Thymus (tissue), 11 donors: ENCODE results near the gene CEP83. TPM values are rescaled to one million over a fixed set of nuclear protein-coding genes. Genes with fewer than 3 reads are reported as not detected.

Experiments used
- DNase-seq, 9 donors: peaks; one replicate each; pipeline ENCODE4 v3.0.0-alpha.2; 2013; ENCODE audit warnings: low spot score in 9 of 9, low read depth in 6 of 9, missing footprints in 1 of 9
- H3K27ac ChIP-seq, 2 donors: one replicate each; pipeline ENCODE4 v1.5.1; 2013; ENCODE audit warnings: control low read depth in 1 of 2, low read depth in 1 of 2, low read length in 1 of 2, mild to moderate bottlenecking in 1 of 2, moderate library complexity in 1 of 2
- H3K27me3 ChIP-seq, 2 donors: one replicate each; pipeline ENCODE4 v1.5.1; 2013; ENCODE audit warnings: low read length in 1 of 2; ENCODE audit not compliant: control insufficient read depth in 2 of 2, insufficient read depth in 1 of 2
- H3K36me3 ChIP-seq, 2 donors: one replicate each; pipeline ENCODE4 v1.5.1; 2013; ENCODE audit warnings: low read length in 1 of 2, mild to moderate bottlenecking in 1 of 2, moderate library complexity in 1 of 2; ENCODE audit not compliant: control insufficient read depth in 2 of 2, insufficient read depth in 2 of 2
- H3K4me1 ChIP-seq, 2 donors: one replicate each; pipeline ENCODE4 v1.5.1; 2013; ENCODE audit warnings: low read length in 2 of 2; ENCODE audit not compliant: control insufficient read depth in 2 of 2, insufficient read depth in 2 of 2
- H3K4me3 ChIP-seq, 2 donors: one replicate each; pipeline ENCODE4 v1.5.1; 2013; ENCODE audit warnings: low read length in 2 of 2, control low read depth in 1 of 2, mild to moderate bottlenecking in 1 of 2
- H3K9me3 ChIP-seq, 2 donors: one replicate each; pipeline ENCODE4 v1.5.1; 2013; ENCODE audit warnings: low read length in 1 of 2, mild to moderate bottlenecking in 1 of 2; ENCODE audit not compliant: control insufficient read depth in 2 of 2, insufficient read depth in 1 of 2
- WGBS: extraction: QIAGEN DNeasy Blood & Tissue Kit; methylation state at CpG from one replicate; pipeline ENCODE4 v1.1.7; 2013; 5-methylcytosine and 5-hydroxymethylcytosine counted together
- polyA plus RNA-seq: library from polyadenylated mRNA; stranded (reverse); fragments of 200-250 nt; gene quantifications from one replicate; pipeline ENCODE4 v1.2.3, GENCODE V29; 2013
- total RNA-seq: library from RNA; stranded (reverse); fragments of 120-200 nt; gene quantifications from one replicate; pipeline ENCODE4 v1.2.4, GENCODE V29; 2013
- donor health status: healthy.

The CEP83 gene
- total and polyA plus RNA-seq, 2 donors: 15.1 TPM

DNA sequence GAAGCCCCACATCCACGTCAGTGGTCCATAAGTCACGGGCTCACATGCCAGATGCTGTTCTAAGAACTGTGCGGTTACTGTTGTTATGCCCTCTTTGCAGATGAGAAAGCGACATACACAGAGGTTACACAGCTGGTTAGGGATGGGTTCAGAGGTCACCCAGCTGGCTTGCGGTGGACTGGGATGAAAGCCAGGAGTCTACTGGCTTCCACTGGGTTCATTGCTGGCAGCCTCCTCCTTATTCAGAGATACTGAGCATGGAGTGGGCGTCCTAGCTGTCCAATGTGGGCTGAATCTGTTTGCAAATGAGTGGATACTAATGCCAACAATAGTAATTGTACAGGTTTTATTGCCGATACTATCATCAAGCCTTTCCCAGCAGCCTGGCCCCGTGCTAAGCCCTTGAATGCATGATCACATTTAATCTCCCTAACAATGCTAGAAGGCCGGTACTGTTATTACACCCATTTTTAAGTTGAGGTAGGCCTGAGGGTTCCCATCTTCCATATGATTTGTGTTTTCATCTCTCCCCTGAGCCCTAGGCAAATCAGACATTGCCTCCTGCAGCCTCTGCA is 182.2 kb downstream of the CEP83 start:
- 97% methylated on average over 9 of the region's 9 CpGs for WGBS
- no peaks in the 10 kb centered on the region for H3K9me3 ChIP-seq
- peaks cover 0 to 5% of the 10 kb centered on the region in 2 donors for H3K36me3 ChIP-seq
- no peak overlapping the region for H3K27ac ChIP-seq
- peaks cover 0 to 8% of the 10 kb centered on the region in 2 donors for H3K4me1 ChIP-seq
- H3K4me3 ChIP-seq: no peak overlapping the region
- H3K27me3 ChIP-seq: no peaks in the 10 kb centered on the region
- DNase-seq: no peak

- DNase-seq: no peak
- 95% methylated on average over 6 of the region's 6 CpGs for WGBS
- Histone ChIP-seq H3K36me3 (peaks cover 0 to 5% of the 10 kb centered on the region in 2 donors), H3K9me3 (no peaks in the 10 kb centered on the region), H3K27ac (no peak overlapping the region), H3K27me3 (no peaks in the 10 kb centered on the region), H3K4me3 (no peak overlapping the region), H3K4me1 (peaks cover 0 to 3% of the 10 kb centered on the region in 2 donors)
Observed at GRCh38 chr12:94276725-94277124, 182.9 kb downstream of the CEP83 start.

GRCh38 chr12:94273272-94273671 is 186.4 kb downstream of the CEP83 start:
- Histone ChIP-seq H3K27ac (no peak overlapping the region), H3K9me3 (no peaks in the 10 kb centered on the region), H3K4me1 (peaks cover 0 to 11% of the 10 kb centered on the region in 2 donors), H3K27me3 (no peaks in the 10 kb centered on the region), H3K4me3 (no peak overlapping the region), H3K36me3 (peaks cover 0 to 5% of the 10 kb centered on the region in 2 donors)
- DNase-seq: no peak
- 99% methylated on average over 3 of the region's 3 CpGs for WGBS

- DNase-seq: no peak
- peaks cover 0 to 5% of the 10 kb centered on the region in 2 donors for H3K36me3 ChIP-seq
- H3K4me1 ChIP-seq: peaks cover 0 to 11% of the 10 kb centered on the region in 2 donors
- 97% methylated on average over 5 of the region's 5 CpGs for WGBS
- no peaks in the 10 kb centered on the region for H3K27me3 ChIP-seq
- H3K27ac ChIP-seq: no peak overlapping the region
- no peak overlapping the region for H3K4me3 ChIP-seq
- H3K9me3 ChIP-seq: no peaks in the 10 kb centered on the region
Observed at GRCh38 chr12:94272280-94272679, 187.4 kb downstream of the CEP83 start.

- H3K36me3 ChIP-seq: peaks cover 0 to 5% of the 10 kb centered on the region in 2 donors
- no peaks in the 10 kb centered on the region for H3K9me3 ChIP-seq
Observed at GRCh38 chr12:94271351-94271750, 188.3 kb downstream of the CEP83 start.

DNA sequence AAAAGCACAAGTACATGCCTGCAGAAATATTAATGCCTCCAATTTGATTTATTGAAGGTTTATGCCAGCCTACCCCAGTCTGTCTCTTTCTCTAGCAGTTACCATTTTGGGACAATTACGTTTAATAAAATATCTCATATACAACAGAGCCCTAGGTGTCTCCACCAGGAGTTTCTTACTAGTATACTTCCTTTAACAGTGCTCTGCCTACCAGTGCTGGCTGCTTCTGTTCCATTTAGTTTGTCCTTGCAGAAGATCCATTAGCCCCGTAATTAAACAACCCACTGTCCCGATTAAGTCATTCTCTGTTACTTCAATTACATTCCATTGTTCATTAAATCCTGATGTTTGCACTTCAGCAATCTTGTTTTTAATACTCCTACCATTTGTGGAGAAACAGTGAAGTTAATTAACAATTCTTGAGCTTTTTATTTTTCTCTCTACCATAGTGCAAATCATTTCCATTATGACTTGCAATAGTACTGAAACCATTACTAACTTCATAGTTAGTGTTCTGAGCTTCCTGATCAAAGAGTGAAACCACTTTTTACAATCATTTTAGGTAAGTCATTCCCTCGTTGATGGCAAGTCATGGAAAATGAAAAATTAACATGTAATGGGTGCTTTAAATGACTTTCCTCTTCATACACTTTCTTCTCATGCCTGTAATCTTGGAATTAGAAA is 190.2 kb downstream of the CEP83 start:
- 95% methylated on average over 4 of the region's 4 CpGs for WGBS
- H3K9me3 ChIP-seq: no peaks in the 10 kb centered on the region

More at GRCh38 chr12:94271351-94271750, 188.3 kb downstream of the CEP83 start:
- peaks cover 0 to 15% of the 10 kb centered on the region in 2 donors for H3K4me1 ChIP-seq
- DNase-seq: peak in 2 of 9 donors; percentile 23 to 41
- no peak overlapping the region for H3K4me3 ChIP-seq
- H3K27me3 ChIP-seq: no peaks in the 10 kb centered on the region
- H3K27ac ChIP-seq: peak overlapping the region in 1 of 2 donors; percentile 46
- WGBS: 45% methylated on average over 6 of the region's 6 CpGs

GRCh38 chr12:94267921-94268471 is 191.7 kb downstream of the CEP83 start:
- no peak for DNase-seq
- 95% methylated on average over 5 of the region's 5 CpGs for WGBS

More for the DNA sequence above, 190.2 kb downstream of the CEP83 start:
- no peak for DNase-seq
- Histone ChIP-seq H3K4me3 (no peak overlapping the region), H3K27me3 (no peaks in the 10 kb centered on the region), H3K27ac (no peak overlapping the region), H3K4me1 (peaks cover 0 to 15% of the 10 kb centered on the region in 2 donors), H3K36me3 (peaks cover 0 to 5% of the 10 kb centered on the region in 2 donors)

DNA sequence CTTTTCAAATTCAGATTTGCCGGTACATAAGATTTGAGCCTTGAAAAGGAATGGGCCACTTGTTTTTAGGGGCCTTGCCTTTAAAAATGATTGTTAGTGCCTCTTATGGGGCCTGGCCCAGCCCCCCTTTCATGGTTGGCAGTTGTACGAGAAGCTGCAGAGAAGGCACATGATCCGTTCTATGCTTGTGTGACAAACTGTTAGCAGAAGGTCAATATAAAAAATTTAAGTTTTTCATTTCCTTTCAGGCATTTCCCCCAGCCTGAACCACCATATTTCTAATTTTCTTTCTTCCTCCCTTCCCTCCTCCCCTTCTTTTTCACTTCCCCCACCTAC is 192.2 kb downstream of the CEP83 start:
- Histone ChIP-seq H3K27me3 (no peaks in the 10 kb centered on the region), H3K4me3 (no peak overlapping the region), H3K4me1 (peaks cover 10 to 34% of the 10 kb centered on the region in 2 donors), H3K27ac (peak overlapping the region in 1 of 2 donors; percentile 32), H3K9me3 (no peaks in the 10 kb centered on the region), H3K36me3 (no peaks in the 10 kb centered on the region)
- no peak for DNase-seq
- WGBS: 59% methylated on average over 3 of the region's 3 CpGs

More at GRCh38 chr12:94267921-94268471, 191.7 kb downstream of the CEP83 start:
- Histone ChIP-seq H3K36me3 (no peaks in the 10 kb centered on the region), H3K27me3 (no peaks in the 10 kb centered on the region), H3K9me3 (no peaks in the 10 kb centered on the region), H3K4me3 (no peak overlapping the region), H3K4me1 (peaks cover 9 to 29% of the 10 kb centered on the region in 2 donors), H3K27ac (peak overlapping the region; percentile 8 to 32)

DNA sequence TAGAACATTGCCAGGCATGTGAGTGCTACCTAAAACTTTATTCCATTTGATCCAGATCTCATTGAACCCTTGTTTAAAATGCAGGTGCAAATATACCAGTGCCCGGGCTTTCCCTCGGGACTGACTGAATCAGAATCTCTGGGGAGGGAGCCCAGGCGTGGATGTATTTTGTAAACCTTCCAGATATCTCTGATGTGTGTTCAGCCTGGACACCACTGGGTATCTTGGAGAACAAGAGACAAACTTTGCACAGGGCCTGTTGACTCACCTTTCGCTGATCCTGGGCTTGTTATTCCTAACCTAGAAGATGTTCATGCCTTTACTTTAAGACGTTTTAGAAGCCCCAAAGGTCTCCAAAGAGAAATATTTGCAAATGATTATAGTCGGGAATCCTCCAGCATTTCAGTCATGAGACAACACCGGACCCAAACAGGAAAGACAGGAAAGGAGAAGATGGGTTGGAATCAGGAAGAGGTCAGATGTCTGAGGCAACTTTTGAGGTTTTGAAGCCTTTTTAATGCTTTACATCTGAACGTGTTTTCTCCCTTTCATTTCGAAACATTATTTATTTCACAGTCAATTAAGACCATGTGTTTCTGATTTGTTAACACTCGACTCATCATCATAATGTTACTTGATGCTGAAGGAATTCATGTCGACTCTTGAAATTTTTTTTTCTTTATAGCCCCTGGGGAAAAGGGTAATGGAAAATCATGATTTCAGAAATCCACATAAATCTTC is 192.7 kb downstream of the CEP83 start:
- Histone ChIP-seq H3K4me1 (peaks cover 14 to 37% of the 10 kb centered on the region in 2 donors), H3K9me3 (no peaks in the 10 kb centered on the region), H3K4me3 (no peak overlapping the region), H3K36me3 (no peaks in the 10 kb centered on the region), H3K27me3 (no peaks in the 10 kb centered on the region), H3K27ac (peak overlapping the region in 1 of 2 donors; percentile 8)
- WGBS: 58% methylated on average over 11 of the region's 11 CpGs
- DNase-seq: no peak
